ENCODE data around the gene UGT2B28.
"Not testable (repeated sequence)": the region's sequence is repeated elsewhere in the genome, so short reads cannot be mapped to it uniquely, and the experiment has no call there.

The UGT2B28 gene

GRCh38 chr4:69280081-69280480 is at the start of gene UGT2B28:
Gene UGT2B28 (plus strand): TSS chr4:69280475. CDS start chr4:69280501, 26 bp downstream.
- not testable (repeated sequence) for DNase-seq (ENCODE audit: low read depth)

- no peak for DNase-seq (ENCODE audit: low read depth)
Observed at GRCh38 chr4:69239092-69239491, 41.2 kb upstream of the UGT2B28 start.

- DNase-seq (ENCODE audit: low read depth), result no peak
Observed at GRCh38 chr4:69239557-69240168, 40.6 kb upstream of the UGT2B28 start.

- DNase-seq (ENCODE audit: low read depth), result not testable (repeated sequence)
Observed at GRCh38 chr4:69240787-69241186, 39.5 kb upstream of the UGT2B28 start.

GRCh38 chr4:69241746-69242145 is 38.5 kb upstream of the UGT2B28 start:
- not testable (repeated sequence) for DNase-seq (ENCODE audit: low read depth)

- not testable (repeated sequence) for DNase-seq (ENCODE audit: low read depth)
Observed at GRCh38 chr4:69242562-69243240, 37.6 kb upstream of the UGT2B28 start.

- not testable (repeated sequence) for DNase-seq (ENCODE audit: low read depth)
Observed at GRCh38 chr4:69250884-69251283, 29.4 kb upstream of the UGT2B28 start.

GRCh38 chr4:69253147-69253772 is 27.0 kb upstream of the UGT2B28 start:
- not testable (repeated sequence) for DNase-seq (ENCODE audit: low read depth)

- not testable (repeated sequence) for DNase-seq (ENCODE audit: low read depth)
Observed at GRCh38 chr4:69268612-69269011, 11.7 kb upstream of the UGT2B28 start.

GRCh38 chr4:69296356-69296755 is 16.1 kb downstream of the UGT2B28 start:
- DNase-seq (ENCODE audit: low read depth), result not testable (repeated sequence)

GRCh38 chr4:69308426-69309033 is 28.3 kb downstream of the UGT2B28 start:
- DNase-seq (ENCODE audit: low read depth), result not testable (repeated sequence)

- DNase-seq (ENCODE audit: low read depth), result not testable (repeated sequence)
Observed at GRCh38 chr4:69309549-69310076, 29.3 kb downstream of the UGT2B28 start.

- not testable (repeated sequence) for DNase-seq (ENCODE audit: low read depth)
Observed at GRCh38 chr4:69310262-69310661, 30.0 kb downstream of the UGT2B28 start.

GRCh38 chr4:69317669-69318298 is 37.5 kb downstream of the UGT2B28 start:
- DNase-seq (ENCODE audit: low read depth), result peak; percentile 26

- no peak for DNase-seq (ENCODE audit: low read depth)
Observed at GRCh38 chr4:69321153-69321729, 41.0 kb downstream of the UGT2B28 start.

- peak; percentile 34 for DNase-seq (ENCODE audit: low read depth)
Observed at GRCh38 chr4:69322055-69322454, 41.8 kb downstream of the UGT2B28 start.

- no peak for DNase-seq (ENCODE audit: low read depth)
Observed at GRCh38 chr4:69323284-69323683, 43.0 kb downstream of the UGT2B28 start.

GRCh38 chr4:69330345-69331047 is 50.2 kb downstream of the UGT2B28 start:
- no peak for DNase-seq (ENCODE audit: low read depth)

GRCh38 chr4:69331304-69331703 is 51.0 kb downstream of the UGT2B28 start:
- DNase-seq (ENCODE audit: low read depth), result not testable (repeated sequence)

GRCh38 chr4:69335485-69335884 is 55.2 kb downstream of the UGT2B28 start:
- not testable (repeated sequence) for DNase-seq (ENCODE audit: low read depth)

GRCh38 chr4:69343114-69343513 is 62.8 kb downstream of the UGT2B28 start:
- DNase-seq (ENCODE audit: low read depth), result not testable (repeated sequence)

All from ELR (cell line).